ENCODE results near the gene DAB1. TPM values are rescaled to one million over a fixed set of nuclear protein-coding genes. Genes with fewer than 3 reads are reported as not detected.

DAB1 gene
- total RNA-seq, 1 donor from 2014 or later, result 0.25 TPM

DNA sequence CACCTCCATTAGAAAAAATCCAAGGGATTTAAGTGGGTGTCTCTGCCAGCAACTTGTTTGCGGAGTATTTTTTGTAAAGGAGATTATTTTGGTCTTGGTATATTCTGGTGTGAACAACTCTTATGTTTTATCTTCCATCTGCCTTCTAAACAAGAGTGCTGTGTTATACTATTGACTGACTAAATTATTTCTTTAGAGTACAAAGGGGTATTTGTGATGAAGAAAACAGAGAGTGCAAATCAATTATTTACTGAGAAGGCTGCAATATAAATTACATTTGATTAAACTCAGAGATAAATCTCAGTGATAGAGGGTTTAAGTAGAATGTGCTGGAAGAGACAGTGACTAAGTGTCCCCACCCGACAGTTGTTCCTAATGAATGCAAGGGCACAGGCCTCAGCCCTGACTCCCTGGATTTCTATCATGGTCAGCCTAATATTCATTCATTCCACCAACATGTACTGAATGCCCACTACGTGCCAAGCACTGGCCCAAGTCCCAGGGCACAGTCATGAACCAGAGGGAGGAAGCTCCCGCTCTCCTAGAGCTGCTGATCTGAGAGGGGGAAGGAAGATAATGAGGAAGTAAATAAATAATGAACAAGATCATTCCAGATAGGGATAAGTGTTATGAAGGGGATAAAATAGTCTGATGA, 261.1 kb downstream of the DAB1 start:
- TF ChIP-seq, protein P1, sequence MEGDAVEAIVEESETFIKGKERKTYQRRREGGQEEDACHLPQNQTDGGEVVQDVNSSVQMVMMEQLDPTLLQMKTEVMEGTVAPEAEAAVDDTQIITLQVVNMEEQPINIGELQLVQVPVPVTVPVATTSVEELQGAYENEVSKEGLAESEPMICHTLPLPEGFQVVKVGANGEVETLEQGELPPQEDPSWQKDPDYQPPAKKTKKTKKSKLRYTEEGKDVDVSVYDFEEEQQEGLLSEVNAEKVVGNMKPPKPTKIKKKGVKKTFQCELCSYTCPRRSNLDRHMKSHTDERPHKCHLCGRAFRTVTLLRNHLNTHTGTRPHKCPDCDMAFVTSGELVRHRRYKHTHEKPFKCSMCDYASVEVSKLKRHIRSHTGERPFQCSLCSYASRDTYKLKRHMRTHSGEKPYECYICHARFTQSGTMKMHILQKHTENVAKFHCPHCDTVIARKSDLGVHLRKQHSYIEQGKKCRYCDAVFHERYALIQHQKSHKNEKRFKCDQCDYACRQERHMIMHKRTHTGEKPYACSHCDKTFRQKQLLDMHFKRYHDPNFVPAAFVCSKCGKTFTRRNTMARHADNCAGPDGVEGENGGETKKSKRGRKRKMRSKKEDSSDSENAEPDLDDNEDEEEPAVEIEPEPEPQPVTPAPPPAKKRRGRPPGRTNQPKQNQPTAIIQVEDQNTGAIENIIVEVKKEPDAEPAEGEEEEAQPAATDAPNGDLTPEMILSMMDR (IDR thresholded peaks at IDR 0.05; ENCODE audit: insufficient read depth, low read length, poor library complexity, severe bottlenecking), result no peak
- H3K36me3 ChIP-seq (ENCODE audit: control insufficient read depth, insufficient read depth, low read length), result no peaks in the 10 kb centered on the region

DNA sequence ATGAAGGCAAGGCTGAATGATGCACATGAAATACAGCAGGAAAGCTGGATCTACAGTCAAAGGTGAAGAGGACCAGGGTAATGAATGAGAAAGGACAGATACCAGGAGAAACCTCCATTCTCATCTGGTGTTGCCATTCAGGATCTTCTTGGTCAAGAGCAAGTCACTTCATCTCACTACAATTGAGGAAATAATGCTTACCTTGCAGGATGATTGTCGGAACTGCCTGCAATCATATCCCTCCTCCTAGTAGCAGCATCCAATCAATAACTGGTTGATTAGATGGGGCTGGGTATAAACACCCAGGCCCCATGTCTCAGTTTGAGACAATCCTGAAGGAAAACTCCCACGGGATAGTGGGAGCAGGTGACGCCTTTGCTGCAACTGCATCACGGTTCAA, 263.3 kb downstream of the DAB1 start:
- Histone ChIP-seq H3K36me3 (ENCODE audit: control insufficient read depth, insufficient read depth, low read length) (no peaks in the 10 kb centered on the region), H3K27me3 (ENCODE audit: control insufficient read depth, insufficient read depth, low read length) (no peaks in the 10 kb centered on the region), H3K4me3 (ENCODE audit: low read depth, low read length) (no peak overlapping the region)
- no peak for DNase-seq (ENCODE audit: low read depth)
- TF ChIP-seq, protein P1 (IDR thresholded peaks at IDR 0.05; ENCODE audit: insufficient read depth, low read length, poor library complexity, severe bottlenecking), result no peak

More for the DNA sequence above, 261.1 kb downstream of the DAB1 start:
- Histone ChIP-seq H3K27me3 (ENCODE audit: control insufficient read depth, insufficient read depth, low read length) (no peaks in the 10 kb centered on the region), H3K4me3 (ENCODE audit: low read depth, low read length) (no peak overlapping the region)
- no peak for DNase-seq (ENCODE audit: low read depth)

DNA sequence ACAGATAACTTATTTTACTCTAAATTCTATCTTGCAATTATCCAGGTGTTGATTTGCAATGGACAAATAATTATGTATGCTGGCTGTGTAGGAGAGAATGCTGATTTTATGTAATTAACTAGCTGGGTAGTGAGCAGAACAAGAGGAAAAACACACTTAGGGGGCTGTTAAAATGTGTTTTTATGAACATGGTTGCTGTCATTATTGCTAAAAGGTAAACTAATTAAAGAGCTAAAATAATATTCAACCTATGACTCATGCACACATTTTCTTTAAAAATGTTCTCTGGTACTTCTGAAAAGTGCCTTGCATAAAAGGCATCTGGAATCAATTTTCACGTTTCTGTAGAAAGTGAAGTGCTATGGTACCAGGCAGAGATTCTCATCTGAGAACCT, 265.3 kb downstream of the DAB1 start:
- no peak overlapping the region for H3K4me3 ChIP-seq (ENCODE audit: low read depth, low read length)
- no peaks in the 10 kb centered on the region for H3K36me3 ChIP-seq (ENCODE audit: control insufficient read depth, insufficient read depth, low read length)
- TF ChIP-seq, protein P1 (IDR thresholded peaks at IDR 0.05; ENCODE audit: insufficient read depth, low read length, poor library complexity, severe bottlenecking), result no peak
- H3K27me3 ChIP-seq (ENCODE audit: control insufficient read depth, insufficient read depth, low read length), result no peaks in the 10 kb centered on the region
- DNase-seq (ENCODE audit: low read depth), result no peak

DNA sequence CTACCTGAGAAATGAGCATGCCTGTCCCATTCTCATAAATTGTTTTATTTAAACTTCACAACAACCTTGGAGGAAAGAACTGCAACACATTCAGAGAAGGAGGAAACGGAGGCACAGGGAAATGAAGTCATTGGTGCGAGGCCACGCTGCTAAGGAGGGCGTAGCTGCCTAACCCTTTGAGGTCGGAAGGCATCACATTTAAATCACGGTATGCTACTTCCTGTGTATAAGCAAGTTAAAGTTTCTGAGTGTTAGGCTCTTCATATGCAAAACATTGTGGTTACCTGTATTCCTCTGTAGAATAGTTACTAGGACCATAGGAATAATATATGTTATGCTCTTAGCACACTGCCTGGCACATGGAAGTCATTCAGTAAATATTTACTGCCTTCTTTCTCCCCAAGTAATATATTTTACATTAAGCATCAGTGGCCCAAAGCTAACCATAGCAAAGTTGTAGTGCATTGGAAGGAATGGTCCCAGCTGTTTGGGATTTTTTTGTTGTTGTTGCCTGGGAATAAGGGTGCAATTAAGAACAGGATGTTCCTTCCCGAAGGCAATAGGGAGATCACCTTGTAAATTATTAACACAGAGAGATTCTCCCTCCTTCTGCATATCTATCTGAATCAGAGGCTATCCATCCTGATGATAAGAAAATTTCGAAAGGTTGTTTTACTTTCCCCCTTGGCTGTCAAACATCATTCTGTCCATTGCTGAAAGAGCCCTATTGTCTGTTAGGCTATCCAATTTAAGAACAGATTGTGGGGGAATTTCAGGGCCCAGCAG, 265.8 kb downstream of the DAB1 start:
- TF ChIP-seq, protein P1 (IDR thresholded peaks at IDR 0.05; ENCODE audit: insufficient read depth, low read length, poor library complexity, severe bottlenecking), result no peak
- Histone ChIP-seq H3K36me3 (ENCODE audit: control insufficient read depth, insufficient read depth, low read length) (no peaks in the 10 kb centered on the region), H3K4me3 (ENCODE audit: low read depth, low read length) (no peak overlapping the region), H3K27me3 (ENCODE audit: control insufficient read depth, insufficient read depth, low read length) (no peaks in the 10 kb centered on the region)
- DNase-seq (ENCODE audit: low read depth), result no peak

DNA sequence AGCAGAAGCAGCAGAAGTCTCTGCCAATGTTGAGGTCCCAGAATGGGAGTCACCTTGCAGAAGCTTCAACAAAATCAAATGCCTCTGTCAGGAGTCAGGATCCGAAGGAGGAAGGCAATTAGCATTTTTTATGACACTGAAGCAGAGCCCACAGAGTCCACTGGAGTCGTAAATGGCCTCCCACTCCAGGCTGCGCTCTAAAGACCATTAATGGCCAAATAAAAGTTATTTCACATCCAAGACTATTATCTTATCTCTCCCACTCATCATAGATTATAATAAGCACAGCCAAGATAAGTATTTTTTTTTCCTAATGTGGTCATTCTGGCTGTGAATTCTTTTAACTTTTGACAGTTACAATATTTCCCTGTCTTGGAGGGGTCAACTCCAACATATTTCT, 267.0 kb downstream of the DAB1 start:
- Histone ChIP-seq H3K4me3 (ENCODE audit: low read depth, low read length) (no peak overlapping the region), H3K36me3 (ENCODE audit: control insufficient read depth, insufficient read depth, low read length) (no peaks in the 10 kb centered on the region), H3K27me3 (ENCODE audit: control insufficient read depth, insufficient read depth, low read length) (no peaks in the 10 kb centered on the region)
- no peak for DNase-seq (ENCODE audit: low read depth)
- TF ChIP-seq, protein P1 (IDR thresholded peaks at IDR 0.05; ENCODE audit: insufficient read depth, low read length, poor library complexity, severe bottlenecking), result no peak

Measured in kidney epithelial cell (primary cell).